GM19239 (cell line): ENCODE data around the gene FAAP100.
A peak's percentile ranks its signal among the peaks of the same experiment; 100 is the strongest.

Source experiments
- DNase-seq: peaks from one replicate; pipeline ENCODE4 v3.0.0; 2011; ENCODE audit warnings: low spot score; ENCODE audit not compliant: insufficient read length
- FAIRE-seq: peaks from 2 replicates; lab custom pipeline; 2011; peaks lifted over from hg19 to GRCh38; lab: Jason Lieb, UNC

FAAP100 gene

DNA sequence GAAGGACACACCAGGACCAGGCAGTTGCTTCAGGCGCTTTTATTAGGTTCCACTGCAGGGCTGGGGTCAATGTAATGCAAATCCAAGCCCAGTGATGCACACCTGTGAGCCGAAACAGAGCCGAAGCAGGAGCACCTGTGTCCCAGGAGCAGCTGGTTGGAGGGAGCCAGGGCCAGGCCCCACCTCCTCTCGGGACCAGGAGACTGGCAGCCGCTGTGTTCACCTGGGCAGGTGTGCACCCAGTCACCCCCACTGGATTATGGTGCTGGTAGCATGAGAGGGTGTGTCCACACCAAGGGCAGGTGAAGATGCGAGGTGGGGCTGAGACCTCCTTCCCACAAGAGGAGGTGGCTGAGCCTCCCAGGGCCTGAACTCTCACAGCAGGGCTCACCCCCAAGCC, 4.7 kb upstream of the FAAP100 start:
- DNase-seq, result no peak
- no peak for FAIRE-seq

- DNase-seq (no peak), FAIRE-seq (no peak)
Observed at GRCh38 chr17:81556175-81556691, 4.1 kb upstream of the FAAP100 start.

- FAIRE-seq (no peak), DNase-seq (no peak)
Observed at GRCh38 chr17:81553616-81554181, 1.5 kb upstream of the FAAP100 start.

DNA sequence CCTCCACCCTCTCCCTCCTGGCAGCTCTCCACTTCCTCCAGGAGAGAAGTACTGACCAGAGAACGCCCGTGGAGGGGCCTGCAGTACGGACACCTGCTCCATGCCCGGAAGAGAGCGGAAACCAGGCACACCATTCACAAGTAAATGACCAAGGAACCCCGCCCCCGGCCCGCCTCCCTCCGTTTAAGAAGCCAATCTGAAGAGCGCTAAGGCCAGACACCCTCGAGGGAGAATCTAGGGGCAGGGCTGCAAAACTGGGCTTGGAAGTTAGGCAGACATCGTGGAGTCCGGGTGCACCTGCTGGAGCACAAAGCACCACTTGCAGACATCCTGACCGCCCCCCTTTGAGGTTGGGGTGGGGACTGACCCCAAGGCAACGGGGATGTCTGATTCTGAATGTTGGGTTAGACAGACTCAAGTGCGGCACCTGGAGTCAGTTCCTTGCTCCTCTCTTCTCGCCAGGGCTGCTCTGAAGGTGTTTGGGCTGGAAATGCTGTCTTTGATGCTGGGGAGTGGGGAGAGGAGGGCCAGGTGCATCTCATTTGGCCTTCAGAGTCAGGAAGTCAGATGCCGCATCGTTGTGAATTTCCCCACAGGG, 964 bp upstream of the FAAP100 start:
- peak; percentile 74 for FAIRE-seq
- peak; percentile 89 for DNase-seq

DNA sequence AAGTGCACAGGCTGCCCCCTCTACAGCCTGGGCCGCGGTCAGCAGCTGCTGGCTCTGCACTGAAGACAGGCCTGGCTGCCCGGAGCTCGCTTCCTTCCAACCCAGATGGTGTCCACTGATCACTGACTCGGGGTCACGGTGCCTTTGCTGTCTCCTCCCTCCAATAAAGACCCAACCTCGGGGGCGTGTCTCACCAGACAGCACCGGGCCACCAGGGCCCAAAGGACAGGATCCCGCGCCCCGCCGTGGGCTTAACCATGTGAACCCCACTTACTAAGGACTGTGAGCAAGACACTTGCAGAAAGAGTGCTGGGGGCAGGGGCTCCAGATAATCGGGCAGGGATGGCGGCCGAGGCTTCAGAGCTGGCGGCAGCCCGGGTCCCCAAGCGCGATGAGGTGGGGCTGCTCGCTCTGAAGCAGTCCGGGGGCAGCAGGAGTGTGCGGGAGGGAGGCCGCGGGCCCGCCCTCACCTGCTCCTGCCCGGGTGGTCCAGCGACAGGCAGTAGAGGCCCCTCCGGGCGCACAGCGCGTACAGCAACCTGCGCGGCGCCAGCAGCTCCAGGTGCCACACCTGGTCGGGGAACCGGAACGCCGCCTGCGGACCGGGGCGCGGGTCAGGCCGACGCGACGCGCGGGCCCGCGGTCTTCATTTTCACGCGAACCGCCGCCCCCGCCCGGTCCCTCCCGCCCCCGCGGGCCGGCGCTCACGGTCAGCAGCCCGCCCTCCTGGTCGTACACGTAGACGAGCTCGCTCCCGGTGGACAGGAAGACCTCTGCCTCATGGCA, 502 bp downstream of the FAAP100 start:
- FAIRE-seq (no peak), DNase-seq (no peak)

GRCh38 chr17:81550830-81551457, 1.2 kb downstream of the FAAP100 start:
- no peak for DNase-seq
- FAIRE-seq, result no peak

- no peak for FAIRE-seq
- DNase-seq, result no peak
Observed at GRCh38 chr17:81550285-81550684, 1.9 kb downstream of the FAAP100 start.

GRCh38 chr17:81549826-81550225, 2.3 kb downstream of the FAAP100 start:
- DNase-seq (no peak), FAIRE-seq (no peak)

DNA sequence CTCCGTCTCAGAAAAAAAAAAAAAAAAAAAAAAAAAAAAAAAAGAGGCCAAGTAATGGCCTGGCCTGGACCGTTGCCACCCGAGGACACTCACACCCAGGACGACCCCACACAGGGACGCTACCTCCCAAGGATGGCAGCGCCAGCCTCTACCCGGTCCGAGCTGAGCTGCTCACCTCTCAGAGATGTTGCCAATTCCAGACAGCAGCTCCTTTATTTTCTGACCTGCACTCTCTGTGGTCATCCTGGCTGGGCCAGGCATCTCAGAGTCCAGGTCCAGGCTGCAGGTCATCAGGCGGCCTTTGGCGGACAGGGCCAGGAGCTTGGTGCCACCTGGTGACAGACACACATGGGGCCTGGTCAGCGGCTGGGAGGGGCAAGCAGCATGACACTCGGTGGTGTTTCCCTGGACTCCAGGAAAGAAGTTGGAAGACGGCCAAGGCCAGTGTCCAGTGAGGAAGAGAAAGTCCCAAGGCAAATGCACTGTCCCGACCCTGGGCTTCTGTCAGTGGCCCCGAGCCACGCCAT, 3.1 kb downstream of the FAAP100 start:
- DNase-seq (no peak), FAIRE-seq (no peak)

DNA sequence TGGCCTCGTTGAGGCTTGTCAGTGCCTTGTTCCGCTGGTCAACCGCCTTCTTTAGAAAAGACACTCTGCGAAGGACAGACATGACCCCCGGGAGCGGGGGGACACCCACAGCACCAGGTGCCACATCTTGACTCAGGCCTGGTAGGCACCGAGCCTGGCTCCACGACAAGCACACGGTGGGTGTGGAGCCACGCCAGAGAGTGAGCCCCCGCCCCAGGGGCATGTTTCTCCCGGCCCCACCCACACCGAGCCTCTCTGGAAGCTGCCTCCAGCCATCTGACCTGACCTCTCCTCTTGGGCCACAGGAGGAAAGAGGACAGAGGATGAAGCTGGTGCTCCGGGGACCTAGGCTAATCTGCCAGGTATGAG, 4.6 kb downstream of the FAAP100 start:
- no peak for FAIRE-seq
- no peak for DNase-seq

- FAIRE-seq (no peak), DNase-seq (no peak)
Observed at GRCh38 chr17:81546906-81547613, 5.1 kb downstream of the FAAP100 start.

GRCh38 chr17:81545160-81545949, 6.8 kb downstream of the FAAP100 start:
- no peak for FAIRE-seq
- DNase-seq, result no peak

DNA sequence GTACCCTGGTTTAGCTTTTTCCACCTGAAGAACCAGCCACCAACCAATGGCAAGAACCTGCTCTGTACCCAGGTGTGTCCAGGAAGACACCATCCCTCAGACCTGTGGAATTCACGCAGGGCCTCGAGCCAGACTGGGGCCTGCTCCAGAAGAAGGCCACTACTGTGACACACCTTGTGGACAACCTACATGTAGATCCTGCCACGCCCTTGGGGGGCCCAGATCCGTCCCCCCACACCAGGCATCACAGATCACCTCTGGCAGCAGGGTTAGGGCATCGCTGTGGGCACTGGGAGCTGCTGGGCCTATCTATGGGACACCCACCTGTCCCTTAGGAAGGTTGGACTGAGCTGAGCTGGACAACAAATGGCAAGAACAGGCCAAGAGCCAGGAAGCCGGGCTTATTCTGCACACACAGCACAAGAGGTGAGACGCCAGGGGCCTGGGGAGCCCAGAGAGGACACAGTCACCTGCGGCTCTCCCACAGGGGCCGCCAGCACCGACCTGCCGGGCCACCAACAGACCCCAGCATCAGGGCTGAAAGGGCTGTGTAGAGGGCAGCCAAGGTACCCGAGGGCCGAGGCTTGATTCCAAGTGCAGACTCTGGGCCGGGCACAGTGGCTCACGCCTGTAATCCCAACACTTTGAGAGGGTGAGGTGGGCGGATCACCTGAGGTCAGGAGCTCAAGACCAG, 7.7 kb downstream of the FAAP100 start:
- DNase-seq, result no peak
- FAIRE-seq, result no peak

DNA sequence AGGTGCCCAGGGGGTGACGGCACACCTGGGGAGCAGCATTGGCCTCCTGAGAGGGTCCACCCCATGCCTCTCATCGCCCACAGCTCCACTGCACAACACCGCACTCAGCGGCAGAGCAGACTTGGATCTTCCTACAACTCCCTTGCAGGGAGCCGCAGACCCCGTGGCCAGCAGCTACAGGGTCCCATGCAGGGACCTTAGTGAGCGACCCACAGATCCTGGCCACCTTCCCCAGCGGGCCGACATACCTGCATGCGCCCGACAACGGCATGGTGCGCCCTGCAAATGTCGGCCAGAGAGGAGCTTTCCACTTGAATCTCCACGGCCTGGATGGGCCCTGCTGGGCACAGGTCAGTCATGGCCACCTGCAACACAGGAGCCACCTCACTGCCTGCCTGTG, 8.4 kb downstream of the FAAP100 start:
- no peak for DNase-seq
- FAIRE-seq, result no peak

DNA sequence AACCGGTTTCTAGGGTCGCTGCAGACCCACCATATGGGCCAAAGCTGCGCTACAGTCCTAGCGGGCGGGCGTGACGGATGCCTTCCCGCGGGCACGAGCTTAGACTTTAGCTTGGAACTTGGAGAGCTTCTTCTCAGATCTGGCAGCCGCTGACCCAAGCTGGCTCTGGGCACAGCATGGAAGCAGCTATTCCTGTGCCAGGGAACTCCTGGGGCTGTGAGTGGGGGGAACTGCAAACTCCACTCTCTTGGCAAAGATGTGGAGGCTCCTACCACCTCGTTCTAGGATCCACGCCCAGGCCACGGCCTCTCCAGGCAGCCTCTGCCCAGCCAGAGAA, 8.8 kb downstream of the FAAP100 start:
- FAIRE-seq, result no peak

DNA sequence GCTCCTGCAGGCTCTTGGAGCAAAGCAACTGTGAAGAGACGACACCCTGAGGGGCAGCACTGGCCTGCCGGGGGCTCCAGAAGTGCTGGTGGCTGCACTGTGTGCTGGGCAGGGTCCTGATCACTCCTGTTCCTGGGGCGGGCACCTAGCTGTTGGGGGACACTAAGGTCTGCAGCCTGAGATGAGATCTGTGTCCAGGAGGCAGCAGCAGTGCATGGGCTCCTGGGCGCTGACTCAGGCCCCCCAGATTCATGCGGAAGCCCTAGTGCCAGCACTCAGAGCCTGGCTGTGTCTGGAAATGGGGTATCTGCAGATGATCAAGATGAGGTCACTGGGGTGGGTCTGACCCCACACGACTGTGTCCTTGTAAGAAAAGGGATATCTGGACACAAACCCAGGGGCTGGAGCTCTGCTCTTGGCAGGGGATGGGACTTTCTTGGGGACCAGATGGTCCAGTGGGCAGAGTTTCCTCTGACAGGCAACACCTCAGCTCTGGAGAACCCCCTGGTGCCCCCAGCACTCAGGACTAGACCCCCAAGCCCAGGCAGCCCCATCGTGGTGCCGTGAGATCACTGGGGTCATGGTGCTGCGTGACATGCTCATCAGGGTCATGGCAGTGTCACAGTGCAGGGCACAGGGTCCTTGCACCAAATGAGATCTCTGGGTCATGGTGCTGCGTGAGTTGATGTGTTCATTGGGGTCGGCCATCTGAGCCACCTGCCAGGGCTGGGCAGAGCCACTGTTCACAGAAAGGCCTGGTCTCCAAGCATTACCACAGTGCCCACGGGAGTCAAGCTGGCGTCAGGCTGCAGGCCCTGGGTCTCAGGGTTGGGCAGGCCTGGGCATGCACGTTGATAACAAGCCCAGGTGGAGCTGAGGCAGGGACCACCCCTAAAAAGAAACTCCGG, 9.5 kb downstream of the FAAP100 start:
- DNase-seq, result no peak
- FAIRE-seq, result no peak

More for the DNA sequence above, 8.8 kb downstream of the FAAP100 start:
- no peak for DNase-seq

GRCh38 chr17:81541123-81541522, 11.0 kb downstream of the FAAP100 start:
- DNase-seq (no peak), FAIRE-seq (no peak)

- FAIRE-seq (no peak), DNase-seq (no peak)
Observed at GRCh38 chr17:81540676-81541027, 11.5 kb downstream of the FAAP100 start.
